Dermis blood vessel endothelial cell (primary cell): Measurements from ENCODE around the gene KASH5. TPM values are rescaled to one million over a fixed set of nuclear protein-coding genes. Genes with fewer than 3 reads are reported as not detected.

ENCODE experiments used
- DNase-seq: peaks from one replicate; pipeline ENCODE4 v3.0.0; 2010
- total RNA-seq: library from RNA; depleted of rRNA; stranded (reverse); fragments of >200 nt; gene quantifications from 2 replicates; pipeline ENCODE4 v1.2.3, GENCODE V29; 2014

KASH5 gene
- total RNA-seq, 1 donor from 2014 or later: not detected

DNA sequence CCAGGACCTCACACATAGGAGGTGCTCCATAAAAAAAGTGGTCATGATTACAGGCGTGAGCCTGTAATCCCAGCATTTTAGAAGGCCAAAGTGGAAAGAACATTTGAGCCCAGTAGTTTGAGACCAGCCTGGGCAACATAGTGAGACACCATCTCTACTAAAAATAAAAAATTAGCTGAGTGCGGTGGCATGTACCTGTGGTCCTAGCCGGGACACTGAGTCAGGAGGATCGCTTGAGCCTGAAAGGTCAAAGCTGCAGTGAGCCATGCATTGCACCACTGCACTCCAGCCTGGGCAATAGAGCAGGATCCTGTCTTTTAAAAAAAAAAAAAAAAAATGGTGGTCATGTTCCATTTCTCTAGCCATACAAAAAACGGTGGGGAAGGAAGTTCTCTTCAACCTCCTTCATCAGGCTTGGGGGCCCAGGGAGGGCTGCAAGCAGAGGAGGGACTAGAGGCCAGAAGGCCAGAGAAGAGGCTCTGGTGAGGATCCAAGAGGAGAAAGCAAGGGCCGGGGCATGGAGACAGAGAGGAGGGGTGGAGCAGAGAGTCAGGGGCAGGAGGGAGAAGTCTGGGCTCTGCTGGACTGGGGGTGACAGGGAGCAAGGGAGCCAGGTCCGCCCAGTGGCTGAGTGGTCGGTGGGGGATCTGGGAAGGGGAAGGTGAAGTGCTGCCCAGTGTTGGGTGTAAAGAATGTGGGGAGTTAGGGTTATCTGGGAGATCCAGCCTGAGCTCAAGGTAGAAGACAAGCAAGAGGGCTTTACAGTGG, 8.9 kb downstream of the KASH5 start:
- no peak for DNase-seq

DNA sequence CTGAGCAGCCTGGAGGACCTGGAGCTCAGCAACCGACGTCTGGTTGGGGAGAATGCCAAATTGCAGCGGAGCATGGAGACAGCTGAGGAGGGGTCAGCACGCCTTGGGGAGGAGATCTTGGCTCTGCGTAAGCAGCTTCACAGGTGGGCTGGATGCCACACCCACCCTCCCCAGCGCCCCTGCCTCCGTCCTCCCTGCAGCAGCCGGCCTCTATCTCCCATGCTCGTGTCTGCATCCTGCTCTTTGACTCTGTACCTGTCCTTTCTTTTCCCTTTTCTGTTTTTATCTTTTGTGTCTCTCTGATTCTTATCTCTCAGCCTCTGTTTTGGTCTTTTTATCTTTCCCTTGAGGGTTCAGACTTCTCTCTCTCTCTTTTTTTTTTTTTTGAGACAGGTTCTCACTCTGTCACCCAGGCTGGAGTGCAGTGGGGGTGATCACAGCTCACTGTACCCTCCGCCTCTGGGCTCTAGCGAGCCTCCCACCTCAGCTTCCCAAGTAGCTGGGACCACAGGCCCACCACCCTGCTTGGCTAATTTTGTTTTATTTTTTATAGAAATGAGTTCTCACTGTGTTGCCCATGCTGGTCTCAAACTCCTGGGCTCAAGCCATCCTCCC, 10.1 kb downstream of the KASH5 start:
- no peak for DNase-seq

DNA sequence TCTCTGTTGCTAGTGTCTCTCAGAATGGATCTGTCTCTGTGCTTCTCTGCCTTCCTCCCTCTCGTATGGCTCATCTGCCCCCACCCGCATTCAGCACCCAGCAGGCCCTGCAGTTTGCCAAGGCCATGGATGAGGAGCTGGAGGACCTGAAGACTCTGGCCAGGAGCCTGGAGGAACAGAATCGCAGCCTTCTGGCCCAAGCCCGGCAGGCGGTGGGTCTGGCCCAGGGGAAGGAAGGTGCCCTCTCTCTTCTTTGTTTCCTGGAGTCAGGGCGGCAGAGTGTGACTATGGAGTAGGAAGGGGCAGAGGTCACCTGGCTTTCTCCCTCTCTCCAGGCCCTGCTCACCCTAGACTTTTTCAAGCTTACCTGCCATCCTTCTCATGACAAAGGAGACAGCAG, 10.9 kb downstream of the KASH5 start:
- DNase-seq: no peak

DNA sequence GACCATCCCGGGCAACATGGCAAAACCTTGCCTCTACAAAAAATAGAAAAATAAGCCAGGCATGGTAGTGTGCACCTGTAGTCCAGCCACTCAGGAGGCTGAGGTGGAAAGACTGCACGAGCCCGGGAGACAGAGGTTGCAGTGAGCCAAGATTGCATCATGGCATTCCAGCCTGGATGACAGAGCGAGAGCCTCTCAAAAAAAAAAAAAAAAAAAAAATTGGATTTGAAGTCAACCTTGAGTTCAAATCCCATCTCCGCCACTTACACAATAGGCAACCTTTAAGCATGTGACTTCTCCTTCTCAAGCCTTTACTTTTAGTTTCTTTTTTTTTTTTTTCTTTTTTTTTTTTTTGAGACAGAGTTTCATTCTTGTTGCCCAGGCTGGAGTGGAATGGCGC, 12.0 kb downstream of the KASH5 start:
- no peak for DNase-seq

DNA sequence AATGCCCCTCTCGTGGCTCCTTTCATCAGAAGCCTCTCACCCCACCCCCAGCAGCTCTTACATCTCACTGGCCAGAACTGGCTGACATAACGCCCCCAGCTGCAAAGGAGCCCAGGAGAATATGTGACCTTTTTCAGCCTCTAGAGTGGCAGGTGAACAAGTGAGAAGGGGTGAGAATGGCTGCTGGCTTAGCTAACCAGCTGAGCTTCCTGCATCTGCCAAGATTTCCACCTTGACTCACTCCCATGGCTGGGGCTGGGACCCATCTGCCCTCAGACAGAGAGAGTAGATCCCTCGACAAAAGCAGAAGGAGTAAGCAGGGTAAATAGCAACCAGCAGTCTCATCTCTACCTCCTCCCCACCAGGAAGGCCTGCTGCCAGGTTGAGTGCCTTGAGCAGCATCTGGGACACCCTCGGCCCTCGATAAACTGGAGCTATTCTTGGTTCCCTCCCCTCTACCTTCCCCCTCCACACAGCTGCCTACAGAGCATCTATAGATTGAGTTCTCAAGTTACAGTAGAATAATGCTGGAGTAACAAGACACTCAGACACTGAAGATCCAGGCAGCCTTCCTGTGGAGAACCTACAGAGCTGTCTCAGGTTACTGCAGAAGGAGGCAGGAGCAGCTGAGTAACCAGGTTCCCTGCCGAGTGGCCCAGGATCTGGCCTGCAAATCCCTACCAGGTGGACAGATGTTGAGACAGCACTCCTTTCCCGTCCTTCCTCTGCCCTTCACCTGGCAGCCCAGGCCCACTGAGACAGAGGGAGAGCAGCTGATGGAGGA, 15.5 kb downstream of the KASH5 start:
- no peak for DNase-seq

DNA sequence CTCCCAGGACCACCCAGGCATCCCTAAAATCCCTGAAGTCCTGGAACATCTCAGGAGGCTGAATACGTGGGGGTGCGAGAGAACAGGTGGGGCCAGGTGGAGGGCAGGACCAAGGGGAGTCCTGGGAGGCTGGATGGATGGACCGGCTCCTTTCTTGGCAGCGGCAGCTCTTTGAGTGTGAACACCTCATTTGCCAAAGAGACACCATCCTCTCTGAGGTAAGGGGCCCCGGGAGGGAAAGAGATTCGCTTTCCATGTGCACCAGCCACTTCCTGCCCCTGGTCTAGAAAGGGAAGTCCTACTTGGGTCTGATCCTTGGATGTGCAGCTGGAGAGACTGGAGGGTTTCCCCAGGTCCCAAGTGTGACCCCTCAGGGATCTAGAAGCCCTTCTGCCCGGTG, 19.0 kb downstream of the KASH5 start:
- DNase-seq: no peak

DNA sequence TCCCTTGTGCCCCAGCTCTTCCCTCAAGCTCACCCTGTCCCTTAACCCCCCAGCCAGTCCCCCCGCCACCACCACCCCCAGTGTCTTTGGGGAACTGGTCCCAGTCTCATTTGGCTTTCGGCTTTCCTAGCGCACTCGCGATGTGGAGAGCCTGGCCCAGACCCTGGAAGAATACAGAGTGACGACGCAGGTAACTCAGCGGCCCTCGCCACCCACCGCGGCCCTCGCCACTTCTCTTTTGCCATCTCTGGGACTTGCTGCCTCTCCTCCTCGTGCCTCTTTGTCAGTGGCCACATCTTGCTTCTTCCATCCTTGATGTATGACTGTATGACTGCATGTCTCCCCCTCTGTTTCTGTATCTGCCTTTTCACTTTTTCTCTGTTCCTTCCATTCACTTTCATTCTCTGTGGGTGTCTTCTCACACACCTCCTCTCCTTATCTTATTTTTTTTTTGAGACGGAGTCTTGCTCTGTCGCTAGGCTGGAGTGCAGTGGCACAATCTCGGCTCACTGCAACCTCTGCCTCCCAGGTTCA, 19.5 kb downstream of the KASH5 start:
- DNase-seq: no peak

DNA sequence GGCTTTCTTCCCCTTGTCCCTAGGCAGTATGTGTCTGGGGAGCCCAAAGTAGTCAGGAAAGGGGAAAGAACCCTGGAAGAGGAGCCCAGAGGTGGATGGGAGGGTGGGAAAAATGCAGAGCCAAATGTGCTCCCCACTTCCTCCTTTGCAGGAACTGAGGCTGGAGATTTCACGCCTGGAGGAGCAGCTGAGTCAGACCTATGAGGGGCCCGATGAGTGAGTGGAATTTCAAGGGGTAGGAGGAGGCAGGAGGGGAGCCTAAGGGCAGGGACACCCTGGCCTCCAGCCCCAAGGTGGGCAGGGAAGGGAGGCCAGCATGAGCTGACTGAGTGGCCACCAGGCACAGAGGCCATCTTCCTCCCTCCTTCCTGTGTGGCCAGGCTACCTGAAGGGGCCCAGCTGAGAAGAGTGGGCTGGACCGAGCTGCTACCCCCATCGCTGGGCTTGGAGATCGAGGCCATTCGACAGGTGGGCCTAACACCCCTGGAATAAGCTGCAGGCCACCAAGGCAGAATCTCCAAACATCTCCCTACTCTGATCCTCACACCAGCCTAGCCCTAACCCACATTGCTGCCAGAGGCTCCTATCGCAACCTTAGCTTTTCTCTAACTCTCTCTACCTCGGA, 20.9 kb downstream of the KASH5 start:
- DNase-seq: no peak

DNA sequence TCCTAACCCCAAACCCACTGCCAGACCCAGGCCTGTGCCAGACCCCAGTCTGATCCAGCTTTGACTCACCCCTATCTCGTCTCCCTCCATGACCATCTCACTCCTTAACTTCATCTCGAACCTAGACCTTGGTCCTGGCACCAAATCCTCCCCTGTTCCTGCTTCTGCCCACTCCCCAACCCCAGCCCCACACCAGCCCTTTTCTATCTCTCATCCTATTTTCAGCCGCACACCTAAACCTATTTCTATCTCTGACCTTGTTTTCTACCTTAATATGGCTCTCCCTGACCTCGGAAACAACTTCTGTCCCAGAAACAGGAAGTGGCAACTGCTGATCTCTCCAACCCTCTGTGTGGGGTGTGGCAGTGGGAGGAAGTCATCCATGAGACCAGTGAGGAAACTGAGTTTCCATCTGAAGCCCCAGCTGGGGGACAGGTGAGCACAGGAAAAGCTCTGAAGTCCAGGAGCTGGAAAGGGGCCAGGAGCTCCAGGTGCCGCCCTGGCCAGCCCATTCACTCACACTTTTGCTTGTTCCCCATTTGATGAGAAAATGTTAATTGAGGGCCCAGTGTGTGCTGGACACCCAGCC, 21.5 kb downstream of the KASH5 start:
- DNase-seq: no peak

DNA sequence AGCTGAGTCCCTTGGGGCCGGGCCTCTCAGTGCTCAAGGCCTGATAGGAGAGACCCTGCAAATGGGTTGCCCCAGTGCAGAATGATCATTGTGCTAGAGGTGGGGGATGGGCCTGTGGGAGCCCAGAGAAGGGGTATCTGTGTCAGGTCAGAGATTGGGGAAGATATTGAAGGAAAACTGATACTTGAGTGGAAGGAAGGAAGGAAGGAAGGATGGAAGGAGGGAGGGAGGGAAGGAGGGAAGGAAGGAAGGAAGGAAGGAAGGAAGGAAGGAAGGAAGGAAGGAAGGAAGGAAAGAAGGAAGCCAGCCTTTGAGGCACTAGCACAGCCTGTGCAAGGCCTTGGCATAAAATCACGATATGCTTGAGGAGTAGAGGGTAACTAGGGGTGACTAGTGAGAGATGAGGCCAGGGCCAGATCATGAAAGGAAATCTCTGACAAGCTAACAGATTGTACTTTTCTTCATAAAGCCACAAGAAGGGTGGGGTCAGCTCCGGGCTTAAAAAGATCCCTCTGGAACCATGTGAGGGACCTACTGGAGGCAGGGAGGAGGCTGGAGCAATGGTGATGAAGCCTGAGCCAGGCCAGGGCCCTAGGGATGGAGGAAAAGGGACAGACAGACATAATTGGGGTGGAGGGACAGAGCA, 23.8 kb downstream of the KASH5 start:
- no peak for DNase-seq

DNA sequence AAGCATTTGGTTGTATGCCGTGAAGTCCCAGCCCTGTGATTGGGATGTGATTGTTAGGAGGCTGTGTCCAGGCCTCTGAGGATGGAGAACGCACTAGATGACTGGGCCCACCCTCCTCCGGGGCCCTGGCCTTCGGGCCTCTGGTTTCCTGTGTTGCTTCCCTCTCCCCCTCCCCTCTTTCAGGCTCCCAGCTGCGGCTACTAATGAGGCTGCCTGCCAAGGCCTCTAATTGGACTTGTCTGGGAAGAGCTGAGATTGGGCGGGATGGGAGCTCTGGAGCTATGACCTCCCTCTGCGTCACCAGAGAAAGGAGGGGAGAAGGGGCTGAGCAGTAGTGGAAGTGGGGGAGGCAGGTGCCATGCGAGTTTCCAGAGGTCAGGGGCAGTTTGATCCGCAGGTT, 25.3 kb downstream of the KASH5 start:
- DNase-seq: no peak

DNA sequence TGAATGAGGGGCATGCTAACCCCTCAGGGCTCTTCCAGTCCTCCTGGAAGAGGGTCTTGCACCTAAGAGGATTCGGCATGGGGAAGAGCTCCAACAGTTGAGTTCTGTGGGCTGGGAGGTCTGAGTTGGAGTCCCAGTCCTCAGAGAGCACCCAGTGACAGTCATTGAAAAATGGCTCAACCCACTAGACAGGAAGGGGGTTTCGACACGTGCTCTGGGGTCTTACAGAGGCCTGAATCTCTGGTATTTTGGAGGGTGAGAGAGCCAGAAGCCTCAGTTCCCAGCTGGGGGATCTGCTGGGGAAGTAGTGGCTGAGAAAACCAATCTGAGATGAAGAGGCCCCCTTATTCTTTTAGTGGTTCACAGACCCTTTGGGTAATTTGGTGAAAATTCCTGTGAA, 26.2 kb downstream of the KASH5 start:
- DNase-seq: no peak

DNA sequence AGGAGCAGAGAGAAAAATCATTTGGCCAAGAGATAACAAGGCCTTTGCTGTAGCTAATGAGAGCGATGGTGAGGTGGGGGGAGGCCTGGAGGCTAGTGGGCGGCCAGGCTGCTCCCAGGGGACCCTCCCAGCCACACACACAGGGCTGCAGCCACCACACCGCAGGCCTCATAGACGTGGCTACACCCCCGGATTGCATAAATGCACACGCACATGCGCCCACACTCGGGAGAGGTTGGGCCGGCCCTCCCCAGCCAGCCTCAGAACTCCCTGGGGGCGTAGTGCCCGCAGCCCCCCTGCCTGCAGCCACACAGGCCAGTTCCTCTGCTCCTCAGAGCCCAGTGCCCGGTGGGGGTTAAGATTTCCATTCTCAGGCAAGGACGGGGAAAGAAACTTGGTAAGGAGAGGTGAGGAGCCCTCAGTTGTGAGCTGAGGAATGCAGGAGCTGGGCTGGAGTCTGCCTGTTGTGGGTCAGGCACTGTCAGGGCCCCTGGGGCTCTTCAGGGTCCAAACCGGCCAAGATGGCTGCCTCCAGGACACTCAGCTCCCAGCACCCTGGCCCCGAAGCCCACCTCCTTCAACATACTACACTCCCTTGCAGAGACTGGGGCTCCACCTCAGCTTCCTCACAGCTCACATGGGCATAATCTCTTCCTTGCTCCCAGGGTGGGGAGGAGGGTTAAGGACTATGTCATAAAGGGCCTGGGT, 27.2 kb downstream of the KASH5 start:
- DNase-seq: no peak

DNA sequence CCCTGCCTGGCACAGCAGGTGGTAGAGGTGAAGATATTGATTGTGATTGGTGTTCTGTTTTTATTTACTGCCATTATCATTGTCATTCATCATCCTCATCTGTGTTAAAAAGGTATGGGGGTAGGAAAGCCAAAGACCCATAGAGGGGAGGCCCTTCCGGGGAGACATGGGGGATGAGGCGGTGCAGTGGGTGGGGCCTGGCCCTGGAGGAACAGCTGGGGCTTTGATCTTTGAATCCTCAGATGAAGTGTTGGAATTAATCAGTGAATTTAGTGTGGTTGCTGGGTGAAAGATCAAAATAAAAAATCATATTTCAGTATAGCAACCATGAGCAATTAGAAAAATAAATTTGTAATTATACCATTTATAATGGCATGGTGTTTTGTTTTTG, 27.8 kb downstream of the KASH5 start:
- DNase-seq: no peak

DNA sequence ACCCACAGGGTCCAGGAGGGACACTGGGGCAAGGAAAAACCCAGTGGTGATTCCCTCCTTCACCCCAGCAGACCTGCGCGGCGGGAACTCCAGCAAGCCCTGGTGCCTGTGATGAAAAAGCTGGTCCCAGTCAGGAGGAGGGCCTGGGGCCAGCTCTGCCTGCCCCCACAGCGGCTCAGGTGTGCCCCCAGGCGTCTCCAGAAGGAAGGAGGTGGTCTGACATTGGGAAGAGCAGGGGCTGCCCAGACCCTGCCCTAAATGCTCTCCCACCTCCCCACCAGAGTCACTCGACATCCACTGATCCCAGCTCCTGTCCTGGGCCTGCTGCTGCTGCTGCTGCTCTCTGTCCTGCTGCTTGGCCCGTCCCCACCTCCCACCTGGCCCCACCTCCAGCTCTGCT, 29.0 kb downstream of the KASH5 start:
- DNase-seq: no peak

DNA sequence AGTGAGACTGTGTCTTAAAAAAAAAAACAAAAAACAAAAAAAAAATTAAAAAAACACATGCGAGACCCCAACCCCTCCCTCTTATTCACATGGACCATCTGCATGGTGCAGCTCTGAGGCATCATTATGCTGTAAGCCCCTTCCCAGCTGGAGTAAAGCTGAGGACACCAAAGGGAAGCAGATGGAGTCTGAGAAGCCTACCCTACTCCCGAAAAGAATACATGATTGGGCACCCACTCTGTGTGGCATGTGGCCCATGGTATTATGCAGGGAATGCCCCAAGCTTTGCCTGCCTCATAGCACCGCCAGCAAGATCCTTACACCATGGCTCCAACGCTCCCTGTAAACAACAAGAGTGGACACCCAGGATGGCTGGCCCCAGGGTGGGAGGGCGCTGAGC, 30.5 kb downstream of the KASH5 start:
- DNase-seq: no peak

DNA sequence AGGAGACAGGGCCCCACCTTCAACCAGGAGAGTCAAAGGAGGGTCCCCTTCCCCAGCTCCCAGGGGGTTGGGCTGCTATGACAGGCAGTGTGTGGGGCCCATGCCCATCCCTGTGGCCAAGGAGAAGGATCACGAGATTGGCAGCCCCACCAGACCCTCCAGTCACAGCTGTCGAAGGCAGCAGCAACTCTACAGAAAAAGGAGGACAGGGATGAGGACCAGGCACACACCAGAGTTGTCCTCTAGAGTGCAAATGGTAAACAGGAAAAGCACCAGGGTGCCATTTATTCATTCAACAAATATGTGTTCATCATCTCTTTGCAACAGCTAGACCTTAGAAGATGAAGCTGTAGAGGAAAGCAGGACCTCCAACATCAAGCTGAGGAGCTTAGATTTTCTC, 31.1 kb downstream of the KASH5 start:
- DNase-seq: no peak

DNA sequence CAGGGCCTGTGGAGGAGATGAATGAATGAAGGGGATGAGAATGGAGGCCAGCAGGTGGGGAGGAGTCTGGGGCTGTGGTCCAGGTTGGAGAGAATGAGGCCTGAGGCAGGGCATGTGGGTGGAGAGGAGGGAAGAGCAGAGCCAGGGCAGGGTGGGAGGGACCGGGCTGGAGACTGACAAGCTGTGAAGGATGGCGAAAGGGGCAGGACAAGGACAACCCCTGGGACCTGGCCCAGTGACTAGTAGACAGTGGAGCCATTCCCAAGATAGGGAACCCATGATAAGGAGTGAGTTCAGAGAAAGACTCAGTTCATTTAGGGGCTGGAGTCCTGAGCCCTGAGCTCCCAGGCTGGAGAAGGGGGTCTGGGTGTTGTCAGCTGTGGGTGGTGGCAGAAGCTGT, 32.2 kb downstream of the KASH5 start:
- no peak for DNase-seq

DNA sequence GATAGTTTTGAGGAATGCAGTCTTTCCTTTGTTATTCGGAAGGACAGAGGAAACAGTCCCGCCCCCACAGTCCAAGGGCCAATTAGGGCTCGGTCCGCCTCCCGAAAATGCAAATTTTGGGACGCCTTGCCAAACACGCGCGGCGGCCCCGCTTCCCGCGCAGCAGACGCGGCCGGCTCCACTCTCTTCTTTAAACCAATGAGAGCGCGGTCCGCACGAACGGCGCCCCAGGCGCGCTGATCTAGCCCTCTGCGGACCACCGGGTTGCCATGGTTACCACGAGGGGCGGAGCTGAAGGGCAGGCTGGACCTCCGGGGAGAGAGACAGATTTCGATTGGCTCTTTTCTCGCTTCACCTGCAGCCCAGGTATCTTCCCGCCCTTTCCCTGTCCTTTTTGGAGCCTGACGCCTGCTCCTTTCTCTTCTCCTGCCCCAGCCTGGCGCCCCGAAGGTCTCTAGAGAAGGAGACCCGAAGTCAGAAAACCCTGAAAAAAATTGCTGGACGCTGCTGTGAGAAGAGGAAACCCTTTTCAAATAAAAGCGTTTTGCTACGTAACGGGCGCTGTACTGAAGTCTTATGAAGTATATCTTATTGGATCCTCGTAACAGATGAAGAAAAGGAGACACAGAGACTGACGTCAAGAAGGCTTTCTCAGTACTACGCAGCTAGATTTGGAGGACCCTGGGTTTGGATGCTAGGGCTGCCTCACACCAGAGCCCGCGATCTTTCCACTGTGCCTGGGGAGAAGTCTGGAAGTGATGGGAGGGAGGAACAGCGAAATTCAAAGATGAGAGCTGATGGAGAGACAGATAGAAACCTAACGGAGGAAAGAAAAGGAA, 33.2 kb downstream of the KASH5 start:
- peak; percentile 60 for DNase-seq

DNA sequence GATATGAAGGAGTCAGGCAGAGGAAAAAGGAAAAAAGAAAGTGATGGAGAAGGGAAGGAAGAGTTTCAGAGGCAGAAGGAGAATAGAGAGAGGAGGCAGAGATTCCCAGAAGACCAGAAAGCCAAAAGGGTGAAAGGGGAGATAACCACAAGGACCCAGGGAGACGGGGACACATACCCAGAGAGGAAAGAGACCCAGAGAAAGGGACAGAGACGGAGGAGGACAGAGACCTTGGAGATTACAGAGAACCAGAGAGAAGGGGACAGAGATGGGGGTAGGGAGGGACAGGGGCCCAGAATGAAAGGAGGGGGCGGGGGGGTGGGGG, 33.8 kb downstream of the KASH5 start:
- DNase-seq: no peak
